ENCODE measurements around the gene PLA2G6. TPM values are rescaled to one million over a fixed set of nuclear protein-coding genes. Genes with fewer than 3 reads are reported as not detected.

The PLA2G6 gene
- total and polyA plus RNA-seq, 12 donors = 6.9 to 324 (median 72.6) TPM

DNA sequence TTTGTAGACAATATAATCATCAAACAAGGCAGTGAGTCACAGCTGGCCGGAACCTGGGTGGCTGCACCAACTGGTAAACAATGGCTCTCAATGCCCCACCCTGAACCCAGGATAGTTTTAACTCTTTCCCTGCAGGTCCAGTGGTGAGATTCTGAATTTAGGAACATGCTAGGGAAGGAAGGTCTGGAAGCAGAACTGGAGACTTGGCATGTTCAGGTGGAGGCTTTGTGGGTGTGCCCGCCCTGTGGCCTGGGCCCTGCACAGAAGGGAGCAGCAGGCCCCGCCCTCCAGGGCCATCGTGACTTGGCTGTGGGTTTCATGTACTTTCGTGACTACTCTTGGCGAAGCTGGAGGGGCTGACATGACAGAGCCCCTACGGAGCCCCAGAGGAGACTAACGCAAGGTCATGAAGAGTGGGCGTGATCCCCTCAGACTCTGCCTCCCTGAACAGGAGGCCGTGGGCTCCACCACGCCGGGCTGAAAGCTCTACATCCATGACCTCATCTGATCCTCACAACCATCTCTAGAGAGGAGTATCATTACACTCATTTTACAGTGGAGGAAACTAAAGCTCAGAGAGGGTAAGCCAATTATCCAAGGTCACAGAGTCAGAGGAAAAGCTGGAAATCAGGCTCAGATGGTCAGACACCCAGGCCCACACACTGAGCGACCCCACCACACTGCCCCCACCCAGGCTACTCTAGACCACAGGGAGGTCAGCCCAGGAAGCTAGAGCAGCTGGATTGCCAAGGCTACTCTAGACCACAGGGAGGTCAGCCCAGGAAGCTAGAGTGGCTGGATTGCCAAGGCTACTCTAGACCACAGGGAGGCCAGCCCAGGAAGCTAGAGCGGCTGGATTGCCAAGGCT, 47.5 kb upstream of the PLA2G6 start:
- TF ChIP-seq CTCF (IDR thresholded peaks at IDR 0.05) (no peak), POLR2A (IDR thresholded peaks at IDR 0.05) (no peak)
- Histone ChIP-seq H3K4me3 (no peak overlapping the region), H3K9me3 (replicated peaks in 1 of 3) (no peaks in the 10 kb centered on the region), H3K4me1 (replicated peaks in 1 of 2) (peaks cover 36 to 43% of the 10 kb centered on the region in 2 donors), H3K27me3 (no peaks in the 10 kb centered on the region), H3K36me3 (replicated peaks in 1 of 2) (peaks cover 0 to 44% of the 10 kb centered on the region in 2 donors), H3K27ac (peak overlapping the region; percentile 81 to 95 (median 90))
- DNase-seq = peak; percentile 61 to 94 (median 85)
- 59 to 78% (median 68%) methylated on average over 6 to 13 of the region's 14 CpGs for WGBS, 4 donors
- intact Hi-C loops (cut with DNase I) = loop anchor here in 1 of 2 donors (10.0 kb wide), 1 partner anchor 114 kb away; the partner anchor contains the start of gene BAIAP2L2

DNA sequence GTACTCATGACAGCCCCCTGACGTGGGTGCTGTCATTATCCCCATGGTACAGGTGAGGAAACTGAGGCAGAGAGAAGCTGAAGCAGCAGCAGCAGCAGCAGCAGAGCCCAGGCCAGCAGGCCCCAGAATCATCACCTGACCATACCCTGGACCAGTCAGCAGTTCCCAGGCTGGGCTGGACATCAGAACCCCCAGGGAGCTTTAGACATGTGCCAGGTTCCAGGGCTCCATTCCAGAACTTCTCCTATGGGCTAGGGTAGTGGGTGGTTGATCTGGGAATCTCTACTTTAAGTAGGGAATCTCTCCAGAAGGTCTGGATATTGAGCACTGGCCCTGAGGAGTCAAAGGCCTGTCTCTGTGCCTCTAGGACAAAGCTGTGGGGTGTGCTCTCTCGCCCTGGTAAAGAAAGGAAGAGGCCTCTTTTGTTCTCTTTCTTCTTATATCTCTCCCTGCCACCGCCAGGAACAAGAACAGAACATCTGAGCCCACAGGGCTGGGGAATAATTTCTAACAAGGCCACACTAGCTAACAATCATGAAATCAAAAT, 46.8 kb upstream of the PLA2G6 start:
- intact Hi-C loops (cut with DNase I) = loop anchor here in 1 of 2 donors (10.0 kb wide), 1 partner anchor 114 kb away; the partner anchor contains the start of gene BAIAP2L2
- peaks cover 32 to 36% of the 10 kb centered on the region in 2 donors for H3K4me1 ChIP-seq (replicated peaks in 1 of 2)
- H3K9me3 ChIP-seq (replicated peaks in 1 of 3) = no peaks in the 10 kb centered on the region
- WGBS, 4 donors = 43 to 57% (median 50%) methylated on average over 3 of the region's 3 CpGs
- no peak for TF ChIP-seq CTCF (IDR thresholded peaks at IDR 0.05)
- TF ChIP-seq POLR2A (IDR thresholded peaks at IDR 0.05) = peak in 1 of 2 donors; percentile 39
- no peaks in the 10 kb centered on the region for H3K27me3 ChIP-seq
- no peak for DNase-seq
- peaks cover 0 to 43% of the 10 kb centered on the region in 2 donors for H3K36me3 ChIP-seq (replicated peaks in 1 of 2)
- no peak overlapping the region for H3K4me3 ChIP-seq
- H3K27ac ChIP-seq = peak overlapping the region; percentile 81 to 95 (median 90)

- DNase-seq = no peak
- peaks cover 28 to 33% of the 10 kb centered on the region in 2 donors for H3K4me1 ChIP-seq (replicated peaks in 1 of 2)
- intact Hi-C loops (cut with DNase I) = loop anchor here in 1 of 2 donors (10.0 kb wide), 1 partner anchor 112 kb away; the partner anchor contains the start of gene BAIAP2L2
- no peak for TF ChIP-seq POLR2A (IDR thresholded peaks at IDR 0.05)
- TF ChIP-seq CTCF (IDR thresholded peaks at IDR 0.05) = no peak
- H3K27ac ChIP-seq = peak overlapping the region in 3 of 5 donors; percentile 81 to 95 (median 93)
- no peaks in the 10 kb centered on the region for H3K27me3 ChIP-seq
- H3K9me3 ChIP-seq (replicated peaks in 1 of 3) = no peaks in the 10 kb centered on the region
- H3K4me3 ChIP-seq = no peak overlapping the region
- 92 to 96% (median 93%) methylated on average over 20 to 25 of the region's 25 CpGs for WGBS, 4 donors
- peaks cover 0 to 43% of the 10 kb centered on the region in 2 donors for H3K36me3 ChIP-seq (replicated peaks in 1 of 2)
Measured at GRCh38 chr22:38226853-38227649, 45.4 kb upstream of the PLA2G6 start.

All from adrenal gland (tissue), 12 donors.